ENCODE measurements around the gene GPR146. TPM values are rescaled to one million over a fixed set of nuclear protein-coding genes. Genes with fewer than 3 reads are reported as not detected.

GPR146 gene
- polyA plus RNA-seq, 6 donors from 2014 or later = 2.0 to 9.7 (median 3.9) TPM

DNA sequence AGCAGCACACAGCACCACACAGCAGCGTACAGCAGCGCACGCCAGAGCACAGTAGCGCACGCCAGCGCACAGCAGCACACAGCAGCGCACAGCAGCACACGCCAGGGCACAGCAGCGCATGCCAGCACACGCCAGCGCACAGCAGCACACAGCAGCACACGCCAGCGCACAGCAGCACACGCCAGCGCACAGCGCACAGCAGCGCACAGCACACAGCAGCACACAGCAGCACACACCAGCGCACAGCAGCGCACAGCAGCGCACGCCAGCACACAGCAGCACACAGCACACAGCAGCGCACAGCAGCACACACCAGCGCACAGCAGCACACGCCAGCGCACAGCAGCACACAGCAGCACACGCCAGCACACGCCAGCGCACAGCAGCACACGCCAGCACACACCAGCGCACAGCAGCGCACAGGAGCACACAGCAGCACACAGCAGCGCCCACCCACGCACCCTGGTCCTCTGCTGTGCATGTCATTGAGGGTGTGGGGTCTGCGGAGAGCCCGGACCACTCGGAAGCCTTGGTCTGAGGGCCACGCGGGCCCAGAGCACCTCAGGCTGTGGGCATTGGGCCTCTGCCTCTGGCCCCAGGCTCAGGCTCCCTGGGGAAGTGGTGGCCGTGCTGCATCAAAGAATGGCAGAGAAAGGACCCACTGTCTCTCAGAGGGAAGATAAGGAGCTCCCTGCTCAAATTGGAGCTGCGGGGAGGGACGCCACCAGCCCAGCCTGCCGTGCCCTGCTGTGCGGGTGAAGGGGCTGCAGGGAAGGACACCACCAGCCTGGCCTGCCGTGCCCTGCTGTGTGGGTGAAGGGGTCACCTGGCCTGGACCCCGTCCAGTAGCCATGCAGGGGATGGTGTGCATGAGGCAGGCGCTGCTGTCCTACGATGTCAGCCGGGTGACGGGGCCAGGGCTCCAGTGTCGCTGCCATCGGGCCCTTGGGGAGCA is 27.5 kb upstream of the GPR146 start:
- peaks cover 3 to 9% of the 10 kb centered on the region in 2 donors for H3K36me3 Mint-ChIP-seq
- no peak overlapping the region for H3K4me3 Mint-ChIP-seq
- no peaks in the 10 kb centered on the region for H3K27me3 Mint-ChIP-seq
- ATAC-seq (ENCODE audit: low read depth in 2 of 2) = no peak
- H3K9me3 Mint-ChIP-seq = no peaks in the 10 kb centered on the region
- H3K27ac Mint-ChIP-seq = peak overlapping the region in 2 of 6 donors; percentile 60 to 69
- DNase-seq = no peak
- H3K4me1 Mint-ChIP-seq = peaks cover 8 to 29% (median 25%) of the 10 kb centered on the region in 3 donors

DNA sequence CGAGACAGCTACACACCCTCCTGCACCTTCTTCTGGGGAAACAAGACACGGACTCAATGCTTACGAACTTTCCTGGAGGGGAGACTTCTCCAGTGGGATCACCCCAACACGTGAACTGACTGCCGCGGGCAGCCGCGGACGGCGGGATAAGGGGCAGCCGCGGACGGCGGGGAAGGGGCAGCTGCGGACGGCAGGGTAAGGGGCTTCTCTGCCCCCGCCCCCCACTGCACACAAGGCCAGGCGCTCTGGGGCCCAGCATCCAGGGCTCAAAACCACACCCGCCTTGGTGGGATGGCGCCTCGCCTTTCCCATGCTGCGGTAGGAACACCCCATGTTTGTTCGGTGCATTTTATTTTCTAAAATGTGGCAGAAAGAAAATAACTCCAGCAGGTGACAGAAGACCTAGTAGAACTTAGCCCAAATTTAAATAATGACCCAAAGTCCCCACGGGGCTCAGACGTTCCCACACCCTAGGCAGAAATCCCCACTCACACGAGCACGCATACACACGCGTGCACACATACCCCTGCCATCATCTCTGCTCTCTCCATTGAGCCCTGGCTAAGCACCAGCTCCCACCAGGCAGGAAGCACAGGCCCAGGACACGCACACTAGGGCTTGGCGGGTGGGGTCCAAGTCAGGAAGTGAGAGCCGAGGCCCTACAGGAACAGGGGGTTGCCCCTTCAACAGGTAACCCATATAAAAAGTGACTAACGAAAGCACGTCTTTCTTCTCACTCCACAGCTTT is 26.6 kb upstream of the GPR146 start:
- H3K27ac Mint-ChIP-seq = peak overlapping the region in 5 of 6 donors; percentile 12 to 93 (median 79)
- no peak for DNase-seq
- peaks cover 16 to 34% (median 30%) of the 10 kb centered on the region in 3 donors for H3K4me1 Mint-ChIP-seq

DNA sequence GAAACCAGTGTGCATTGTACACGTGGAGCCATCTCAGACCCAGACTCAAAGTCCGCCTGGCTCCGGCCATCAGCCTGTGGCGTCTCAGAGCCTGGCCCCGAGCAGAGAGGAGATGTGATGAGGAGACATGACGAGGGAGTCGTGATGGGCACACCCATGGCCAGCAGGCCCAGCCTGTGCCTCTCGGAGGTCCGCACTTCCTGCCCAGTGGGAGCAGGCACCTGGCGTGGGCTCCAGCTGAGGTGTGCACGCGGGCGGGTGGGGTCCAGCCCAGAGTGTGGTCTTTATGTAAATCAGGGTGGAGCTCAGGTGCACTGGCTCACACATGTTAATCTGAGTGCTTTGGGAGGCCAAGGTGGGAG is 26.0 kb upstream of the GPR146 start:
- ATAC-seq (ENCODE audit: low read depth in 2 of 2) (no peak), DNase-seq (no peak)
- Mint-ChIP-seq H3K4me1 (peaks cover 21 to 40% (median 36%) of the 10 kb centered on the region in 3 donors), H3K27ac (peak overlapping the region in 5 of 6 donors; percentile 41 to 93 (median 79)), H3K36me3 (peaks cover 3 to 17% of the 10 kb centered on the region in 2 donors), H3K27me3 (peaks cover 0 to 5% (median 0%) of the 10 kb centered on the region in 3 donors), H3K4me3 (peak overlapping the region in 2 of 8 donors; percentile 3 to 79), H3K9me3 (peaks cover 0 to 7% (median 0%) of the 10 kb centered on the region in 7 donors)

More for the DNA sequence above, 26.6 kb upstream of the GPR146 start:
- H3K36me3 Mint-ChIP-seq = peaks cover 3 to 14% of the 10 kb centered on the region in 2 donors
- ATAC-seq (ENCODE audit: low read depth in 2 of 2) = no peak
- peaks cover 0 to 3% (median 0%) of the 10 kb centered on the region in 7 donors for H3K9me3 Mint-ChIP-seq
- peak overlapping the region in 2 of 8 donors; percentile 3 to 79 for H3K4me3 Mint-ChIP-seq
- peaks cover 0 to 3% (median 0%) of the 10 kb centered on the region in 3 donors for H3K27me3 Mint-ChIP-seq

DNA sequence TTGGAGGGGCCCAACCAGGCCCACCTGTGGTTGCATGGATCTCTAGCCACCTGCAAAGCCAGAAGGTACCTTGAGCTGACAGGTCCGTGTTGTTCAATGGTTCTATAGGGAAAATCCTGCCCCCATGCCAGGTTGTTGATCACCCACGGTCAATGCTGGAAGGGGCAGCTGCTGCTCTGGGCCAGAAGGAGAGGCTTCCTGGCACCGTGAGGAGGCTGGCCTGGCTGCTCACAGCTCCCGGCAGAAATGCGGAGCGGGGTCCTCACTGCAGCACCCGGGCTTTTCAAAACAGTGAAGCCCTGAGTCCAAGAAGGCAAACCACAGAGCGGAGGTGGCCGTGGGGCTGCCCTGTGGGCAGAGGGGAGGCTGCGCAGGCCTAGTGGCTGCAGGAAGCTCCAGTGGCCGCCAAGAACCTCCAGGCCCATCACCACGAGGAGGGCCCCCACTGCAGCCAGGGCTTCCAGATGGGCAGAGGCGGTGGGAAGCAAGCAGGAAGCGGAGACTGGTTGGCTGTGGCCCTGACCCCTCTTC is 25.0 kb upstream of the GPR146 start:
- Mint-ChIP-seq H3K27me3 (peaks cover 0 to 5% (median 0%) of the 10 kb centered on the region in 3 donors), H3K27ac (peak overlapping the region in 2 of 6 donors; percentile 50 to 99), H3K36me3 (peaks cover 0 to 17% of the 10 kb centered on the region in 2 donors), H3K4me3 (peak overlapping the region in 1 of 8 donors; percentile 59), H3K4me1 (peaks cover 31 to 44% (median 37%) of the 10 kb centered on the region in 3 donors), H3K9me3 (peaks cover 0 to 7% (median 0%) of the 10 kb centered on the region in 7 donors)
- DNase-seq (no peak), ATAC-seq (ENCODE audit: low read depth in 2 of 2) (no peak)

DNA sequence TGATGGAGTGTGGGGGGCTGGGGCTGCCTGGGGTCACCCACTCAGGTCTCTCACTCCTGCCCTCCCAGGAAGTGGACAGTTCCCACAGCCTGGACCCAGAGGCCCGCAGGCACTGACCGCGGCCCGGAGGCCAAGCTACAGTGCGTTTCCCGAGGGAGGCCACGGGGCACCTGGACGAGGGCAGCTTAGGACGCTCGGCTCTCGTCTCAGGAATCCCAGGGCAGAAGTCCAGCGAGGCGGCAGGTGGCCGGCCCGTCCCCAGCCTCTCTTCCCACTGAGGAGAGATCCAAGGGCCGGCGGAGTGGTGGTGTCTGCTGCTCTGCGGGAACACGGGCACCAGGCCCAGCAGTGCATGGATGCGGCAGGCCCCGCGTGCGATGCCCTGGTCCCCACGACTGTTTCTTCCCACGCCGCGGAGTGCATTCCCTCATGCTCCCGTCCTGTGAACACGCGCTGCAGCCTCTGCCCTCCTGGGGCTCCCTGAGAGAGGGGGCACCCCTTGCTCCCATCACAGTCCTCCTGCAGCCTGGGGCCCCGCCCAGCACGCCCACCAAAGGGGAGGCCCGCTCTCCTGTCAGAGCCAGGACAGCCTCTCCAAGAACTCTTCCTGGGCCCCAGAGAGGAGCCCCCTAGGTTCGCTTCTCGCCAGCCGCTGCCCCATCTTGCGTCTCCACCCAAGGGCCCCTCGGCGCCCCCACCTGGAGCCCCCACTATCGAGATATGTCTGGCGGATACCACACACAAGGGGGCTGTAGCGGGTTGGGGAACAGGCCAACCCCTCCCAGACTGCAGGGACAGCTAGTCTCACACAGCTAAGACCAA is 24.3 kb upstream of the GPR146 start:
- ATAC-seq (ENCODE audit: low read depth in 2 of 2) (no peak), DNase-seq (no peak)
- Mint-ChIP-seq H3K27me3 (peaks cover 0 to 5% (median 0%) of the 10 kb centered on the region in 3 donors), H3K9me3 (peaks cover 0 to 7% (median 0%) of the 10 kb centered on the region in 7 donors), H3K36me3 (peaks cover 0 to 17% of the 10 kb centered on the region in 2 donors), H3K4me3 (no peak overlapping the region), H3K27ac (peak overlapping the region in 3 of 6 donors; percentile 27 to 99 (median 77)), H3K4me1 (peaks cover 38 to 51% (median 44%) of the 10 kb centered on the region in 3 donors)

DNA sequence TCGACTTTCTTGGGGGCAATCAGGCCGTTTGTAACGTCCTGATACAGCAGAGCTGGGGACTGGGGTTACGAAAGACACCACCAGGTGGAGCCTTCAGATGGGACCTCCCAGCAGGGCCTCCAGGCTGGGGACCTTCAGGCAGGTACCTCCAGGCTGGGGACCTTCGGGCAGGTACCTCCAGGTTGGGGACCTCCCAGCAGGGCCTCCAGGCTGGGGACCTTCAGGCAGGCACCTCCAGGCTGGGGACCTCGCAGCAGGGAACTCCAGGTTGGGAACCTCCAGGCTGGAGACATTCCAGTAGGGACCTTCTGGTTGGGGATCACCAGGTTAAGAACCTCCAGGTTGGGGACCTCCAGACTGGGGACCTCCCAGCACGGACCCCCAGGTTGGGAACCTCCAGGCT is 23.5 kb upstream of the GPR146 start:
- no peak for ATAC-seq (ENCODE audit: low read depth in 2 of 2)
- Mint-ChIP-seq H3K27me3 (peaks cover 0 to 5% (median 0%) of the 10 kb centered on the region in 3 donors), H3K36me3 (peaks cover 0 to 17% of the 10 kb centered on the region in 2 donors), H3K27ac (peak overlapping the region in 5 of 6 donors; percentile 79 to 99 (median 91)), H3K9me3 (peaks cover 0 to 7% (median 0%) of the 10 kb centered on the region in 7 donors), H3K4me1 (peaks cover 42 to 59% (median 52%) of the 10 kb centered on the region in 3 donors), H3K4me3 (peak overlapping the region in 1 of 8 donors; percentile 70)
- no peak for DNase-seq

DNA sequence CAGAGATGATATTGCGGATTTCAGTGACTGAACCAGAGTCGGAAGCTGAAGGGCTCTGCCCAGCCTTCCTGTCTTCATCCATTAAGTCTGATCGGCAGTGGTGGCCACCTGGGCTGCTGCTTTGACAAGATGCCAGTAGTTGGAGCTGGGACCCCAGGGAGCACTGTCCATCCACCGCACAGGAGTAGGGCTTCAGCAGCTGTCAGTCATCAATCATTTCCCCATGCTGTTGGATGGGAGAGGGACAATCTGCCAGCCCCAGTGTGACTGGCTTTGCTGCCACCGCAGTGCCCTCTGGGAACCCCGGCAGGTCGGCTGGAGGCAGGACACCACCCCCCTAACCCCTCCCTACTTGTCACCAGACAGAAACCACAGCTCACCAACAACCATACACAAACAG is 23.0 kb upstream of the GPR146 start:
- Mint-ChIP-seq H3K9me3 (peaks cover 0 to 7% (median 0%) of the 10 kb centered on the region in 7 donors), H3K27me3 (peaks cover 0 to 5% (median 0%) of the 10 kb centered on the region in 3 donors), H3K4me1 (peaks cover 46 to 64% (median 57%) of the 10 kb centered on the region in 3 donors), H3K36me3 (peaks cover 3 to 20% of the 10 kb centered on the region in 2 donors), H3K4me3 (peak overlapping the region in 2 of 8 donors; percentile 5 to 70), H3K27ac (peak overlapping the region; percentile 79 to 99 (median 90))
- DNase-seq (no peak), ATAC-seq (ENCODE audit: low read depth in 2 of 2) (no peak)

DNA sequence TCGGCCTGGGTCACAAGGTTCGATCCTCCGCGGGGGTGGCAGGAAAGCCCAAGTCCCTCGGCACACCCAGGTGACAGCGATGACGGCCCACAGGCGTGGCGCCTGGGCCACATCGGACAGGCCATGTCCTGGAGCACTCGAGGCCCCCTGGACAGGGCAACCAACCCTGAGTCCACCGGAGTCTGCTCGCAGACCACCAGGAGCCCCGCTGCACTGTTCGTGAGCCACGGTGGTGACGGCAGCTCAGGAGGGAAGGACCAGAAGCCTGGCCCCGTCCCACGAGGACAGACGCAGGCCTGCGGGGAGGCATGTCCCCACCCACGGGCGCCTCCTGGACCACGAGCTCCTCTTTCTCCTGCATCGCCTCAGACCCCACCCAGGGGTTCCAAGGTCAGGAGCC is 22.4 kb upstream of the GPR146 start:
- Mint-ChIP-seq H3K27me3 (peaks cover 0 to 5% (median 0%) of the 10 kb centered on the region in 3 donors), H3K36me3 (peaks cover 3 to 21% of the 10 kb centered on the region in 2 donors), H3K4me3 (peak overlapping the region in 1 of 8 donors; percentile 82), H3K4me1 (peaks cover 51 to 69% (median 63%) of the 10 kb centered on the region in 3 donors), H3K9me3 (peaks cover 0 to 7% (median 0%) of the 10 kb centered on the region in 7 donors), H3K27ac (peak overlapping the region in 5 of 6 donors; percentile 99 to 100 (median 100))
- ATAC-seq (ENCODE audit: low read depth in 2 of 2) (no peak), DNase-seq (no peak)

DNA sequence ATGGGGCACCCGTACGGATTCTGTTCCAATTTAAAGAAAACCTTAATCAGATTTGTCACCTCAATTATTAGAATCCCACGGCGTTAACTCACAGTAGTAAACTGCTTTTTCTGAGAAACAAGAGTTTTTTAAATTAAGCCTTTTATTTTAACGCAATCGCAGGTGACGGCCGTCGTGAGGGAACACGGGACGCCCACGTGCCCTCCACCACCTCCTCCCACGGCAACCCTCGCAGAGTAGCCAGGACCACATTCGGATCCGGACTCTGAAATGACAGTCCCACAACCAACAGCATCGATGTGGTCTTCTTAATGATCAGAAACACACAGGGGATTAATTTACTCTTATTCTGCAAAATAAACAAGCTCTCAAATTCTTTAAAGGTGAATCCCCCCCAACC is 22.0 kb upstream of the GPR146 start:
- DNase-seq (no peak), ATAC-seq (ENCODE audit: low read depth in 2 of 2) (no peak)
- H3K27ac Mint-ChIP-seq = peak overlapping the region; percentile 98 to 100 (median 100)
- peaks cover 0 to 5% (median 0%) of the 10 kb centered on the region in 3 donors for H3K27me3 Mint-ChIP-seq
- peaks cover 54 to 74% (median 66%) of the 10 kb centered on the region in 3 donors for H3K4me1 Mint-ChIP-seq
- peak overlapping the region in 7 of 8 donors; percentile 74 to 94 (median 86) for H3K4me3 Mint-ChIP-seq
- peaks cover 0 to 7% (median 0%) of the 10 kb centered on the region in 7 donors for H3K9me3 Mint-ChIP-seq
- peaks cover 3 to 21% of the 10 kb centered on the region in 2 donors for H3K36me3 Mint-ChIP-seq

DNA sequence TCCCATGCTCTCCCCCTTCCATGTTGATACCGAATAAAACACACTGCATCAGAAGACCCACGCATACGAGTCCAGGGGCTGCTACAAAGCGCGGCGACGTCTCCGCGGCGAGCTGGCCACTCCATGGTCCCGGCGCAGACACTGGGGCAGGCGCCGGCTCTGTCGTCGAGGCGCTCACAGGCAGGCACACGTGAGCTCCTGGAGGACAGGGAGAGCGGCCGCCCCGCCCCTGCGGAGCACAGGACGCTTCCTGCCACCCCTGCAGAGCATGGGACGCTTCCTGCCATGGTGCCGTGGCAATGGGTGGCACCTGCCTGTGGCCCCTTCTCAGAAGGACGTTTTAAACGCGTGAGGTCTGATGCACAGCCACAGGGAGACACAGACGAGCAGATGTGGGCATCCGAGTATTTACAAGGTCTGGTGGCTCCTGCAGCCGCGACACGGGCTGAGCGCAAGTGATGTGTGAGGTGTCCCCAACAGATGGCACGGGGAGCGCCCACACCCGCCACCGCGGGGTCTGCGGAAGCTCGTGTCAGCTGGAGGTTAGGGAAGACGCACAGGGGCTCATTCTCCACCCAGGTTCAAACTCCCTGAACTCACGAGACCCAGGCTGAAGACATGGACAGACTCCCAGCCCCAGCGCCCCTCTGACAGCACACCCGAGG is 21.4 kb upstream of the GPR146 start:
- peak overlapping the region; percentile 74 to 95 (median 84) for H3K4me3 Mint-ChIP-seq
- peaks cover 0 to 7% (median 0%) of the 10 kb centered on the region in 7 donors for H3K9me3 Mint-ChIP-seq
- DNase-seq (peak; percentile 97), ATAC-seq (ENCODE audit: low read depth in 2 of 2) (peak; percentile 62 to 66)
- peaks cover 55 to 74% (median 67%) of the 10 kb centered on the region in 3 donors for H3K4me1 Mint-ChIP-seq
- H3K36me3 Mint-ChIP-seq = peaks cover 3 to 18% of the 10 kb centered on the region in 2 donors
- H3K27ac Mint-ChIP-seq = peak overlapping the region; percentile 98 to 100 (median 100)
- H3K27me3 Mint-ChIP-seq = peaks cover 0 to 5% (median 0%) of the 10 kb centered on the region in 3 donors

DNA sequence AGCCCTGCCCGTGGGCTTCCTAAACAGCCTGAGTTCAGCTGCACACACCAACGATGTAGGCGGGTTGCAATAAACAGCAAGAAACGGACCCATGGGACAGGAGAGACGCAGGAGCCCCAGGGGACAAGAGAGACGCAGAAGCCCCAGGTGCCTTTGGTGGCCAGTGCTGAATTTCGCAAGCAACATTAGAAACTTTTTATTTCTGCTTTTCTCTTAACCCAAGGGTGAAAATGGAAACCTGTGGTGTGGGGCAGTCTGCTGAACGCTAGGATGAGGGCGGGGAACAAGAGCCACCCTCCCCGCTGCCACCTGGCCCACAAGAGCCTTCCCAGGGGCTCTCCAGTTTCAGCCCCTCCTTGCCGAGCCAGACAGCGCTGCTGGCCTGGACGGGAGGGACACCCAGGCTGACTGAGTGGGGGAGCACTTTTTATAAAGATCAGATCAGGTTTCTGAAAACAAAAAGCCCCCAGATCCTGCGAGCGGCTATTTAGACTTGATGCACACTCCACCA is 20.0 kb upstream of the GPR146 start:
- peak overlapping the region; percentile 74 to 95 (median 88) for H3K4me3 Mint-ChIP-seq
- peaks cover 0 to 5% (median 0%) of the 10 kb centered on the region in 3 donors for H3K27me3 Mint-ChIP-seq

More for the DNA sequence above, 20.0 kb upstream of the GPR146 start:
- peak overlapping the region; percentile 98 to 100 (median 100) for H3K27ac Mint-ChIP-seq
- peaks cover 3 to 12% of the 10 kb centered on the region in 2 donors for H3K36me3 Mint-ChIP-seq
- H3K9me3 Mint-ChIP-seq = peaks cover 0 to 7% (median 0%) of the 10 kb centered on the region in 7 donors
- ATAC-seq (ENCODE audit: low read depth in 2 of 2) = peak; percentile 57 to 66
- peak; percentile 95 for DNase-seq
- H3K4me1 Mint-ChIP-seq = peaks cover 55 to 73% (median 68%) of the 10 kb centered on the region in 3 donors
